Stimulated activated CD8-positive, alpha-beta memory T cell treated with anti-CD3 and anti-CD28 coated beads, Interleukin-15, amount 100 ng/mL, for 24 hours (primary cell): ENCODE measurements around the gene SLC25A47.
"Not testable (repeated sequence)": the region's sequence is repeated elsewhere in the genome, so short reads cannot be mapped to it uniquely, and the experiment has no call there.

Experiments used
- DNase-seq: peaks from one replicate; pipeline ENCODE4 v3.0.0-alpha.2; 2020; ENCODE audit warnings: low read depth

SLC25A47 gene, protein sequence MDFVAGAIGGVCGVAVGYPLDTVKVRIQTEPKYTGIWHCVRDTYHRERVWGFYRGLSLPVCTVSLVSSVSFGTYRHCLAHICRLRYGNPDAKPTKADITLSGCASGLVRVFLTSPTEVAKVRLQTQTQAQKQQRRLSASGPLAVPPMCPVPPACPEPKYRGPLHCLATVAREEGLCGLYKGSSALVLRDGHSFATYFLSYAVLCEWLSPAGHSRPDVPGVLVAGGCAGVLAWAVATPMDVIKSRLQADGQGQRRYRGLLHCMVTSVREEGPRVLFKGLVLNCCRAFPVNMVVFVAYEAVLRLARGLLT

GRCh38 chr14:100323121-100323941 lies at the start of gene SLC25A47:
TSS of gene SLC25A47 (plus strand) at chr14:100323339. CDS start at chr14:100323415, 76 bp downstream.
- DNase-seq, result no peak

- no peak for DNase-seq
These were observed 48.9 kb upstream of the SLC25A47 start for GRCh38 chr14:100274250-100274649.

- DNase-seq, result no peak
These were observed 47.9 kb upstream of the SLC25A47 start for GRCh38 chr14:100275214-100275613.

DNA sequence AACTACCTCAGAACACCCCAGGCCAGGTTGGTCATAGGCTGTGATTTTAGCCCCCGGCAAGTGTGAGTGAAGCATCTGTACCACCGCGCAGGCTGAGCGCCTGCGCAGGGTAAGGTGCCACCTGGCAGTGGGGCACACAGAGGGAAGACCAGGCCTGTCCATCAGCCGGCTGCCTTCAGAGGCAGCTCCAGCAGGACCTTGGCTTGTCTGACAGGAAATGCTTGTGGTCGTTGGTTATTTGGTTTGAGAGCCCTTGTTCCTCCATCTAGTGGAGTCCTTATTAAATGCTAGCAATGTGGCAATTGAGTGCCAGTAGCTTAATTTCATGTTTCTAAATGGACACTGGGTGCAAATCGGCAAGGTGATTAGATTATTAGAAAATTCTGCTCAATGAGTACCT lies 44.4 kb upstream of the SLC25A47 start:
- DNase-seq, result no peak

DNA sequence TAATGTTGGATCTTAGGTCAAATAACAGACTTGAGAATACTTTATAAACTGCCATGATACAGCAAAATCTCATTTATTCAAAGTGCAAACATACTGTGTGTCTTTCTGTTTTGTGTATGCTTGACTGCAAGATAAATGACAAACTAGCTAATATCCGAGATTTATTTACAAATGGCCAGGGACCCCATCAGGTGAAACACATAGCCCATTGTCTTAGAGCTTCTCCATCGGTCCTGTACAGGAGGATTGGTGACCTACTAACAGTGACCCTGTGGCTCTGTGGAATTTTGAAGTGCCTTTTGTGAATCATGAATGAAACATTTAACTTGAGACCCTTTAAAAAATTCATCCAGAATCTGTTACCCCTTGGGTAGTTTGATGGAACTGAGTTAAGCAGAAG lies 44.0 kb upstream of the SLC25A47 start:
- no peak for DNase-seq

- DNase-seq, result no peak
These were observed 43.6 kb upstream of the SLC25A47 start for GRCh38 chr14:100279563-100279962.

DNA sequence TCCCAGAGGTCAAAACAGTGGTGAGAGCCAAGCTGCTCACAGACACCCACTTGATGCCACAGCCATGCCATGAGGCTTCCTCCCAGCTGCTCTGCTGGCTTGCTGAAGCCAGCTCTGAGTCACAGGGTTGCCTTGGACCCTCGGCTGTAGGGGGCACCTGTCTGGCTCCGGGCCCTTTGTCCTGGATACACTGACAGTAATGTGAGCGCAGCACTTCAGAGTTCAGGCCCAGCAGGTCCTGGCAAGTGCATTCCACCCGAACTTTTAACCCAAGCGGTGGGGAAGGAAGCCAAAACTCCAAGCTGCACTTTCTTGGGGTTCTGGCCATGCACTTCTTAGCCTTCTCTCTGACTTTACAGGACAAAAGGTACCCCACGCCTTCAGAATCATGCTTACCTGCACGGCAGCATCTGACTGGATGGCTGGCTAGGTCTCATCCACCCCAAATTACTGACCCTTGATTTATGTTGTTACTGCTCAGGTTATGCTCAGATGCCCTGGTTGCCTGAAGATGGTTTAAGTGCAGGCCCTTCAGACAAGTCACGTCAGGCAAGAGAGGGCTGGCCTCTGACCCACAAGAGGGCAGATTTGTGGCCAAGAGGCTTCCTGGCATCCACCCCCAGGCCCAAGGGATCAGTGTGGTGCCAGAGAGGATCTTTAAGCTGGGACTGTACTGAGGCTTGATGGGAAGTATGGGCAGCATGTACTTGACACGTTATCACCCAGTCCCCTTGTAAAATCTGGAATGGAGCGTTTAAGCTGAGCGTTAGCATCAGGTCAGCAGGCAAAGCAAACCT lies 41.7 kb upstream of the SLC25A47 start:
- DNase-seq, result no peak

- no peak for DNase-seq
These were observed 41.1 kb upstream of the SLC25A47 start for GRCh38 chr14:100282083-100282350.

DNA sequence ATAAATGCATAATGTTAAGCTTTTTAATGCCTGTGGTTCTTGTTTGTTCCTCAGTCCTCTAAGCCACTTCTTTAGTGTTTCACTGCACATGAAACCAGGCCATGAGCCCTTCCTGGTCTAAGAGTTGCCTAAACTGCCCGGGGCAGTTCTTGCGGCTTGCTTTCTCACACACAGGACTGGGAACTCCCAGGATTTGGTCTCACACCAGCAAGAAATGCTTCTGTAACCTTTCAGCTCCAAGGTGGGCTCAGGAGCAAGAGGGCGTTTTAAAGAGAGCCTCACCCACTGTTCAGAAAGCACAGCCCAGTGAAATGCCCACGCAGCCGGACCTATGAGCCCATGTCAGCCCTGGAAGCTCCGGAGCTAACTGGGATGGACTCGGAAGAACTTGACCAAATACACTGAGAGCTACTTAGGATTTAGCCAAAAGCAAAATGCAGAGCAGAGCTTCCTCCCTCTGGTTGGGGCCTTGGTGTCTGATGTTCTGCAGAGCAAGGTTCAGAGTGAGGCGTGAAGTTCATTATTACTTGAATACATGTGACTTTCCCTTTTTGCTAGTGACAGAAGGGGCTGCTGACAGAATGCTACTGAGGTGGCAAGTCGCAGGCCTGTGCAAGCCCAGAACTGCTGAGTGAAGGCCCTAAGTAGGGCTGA lies 40.2 kb upstream of the SLC25A47 start:
- no peak for DNase-seq

DNA sequence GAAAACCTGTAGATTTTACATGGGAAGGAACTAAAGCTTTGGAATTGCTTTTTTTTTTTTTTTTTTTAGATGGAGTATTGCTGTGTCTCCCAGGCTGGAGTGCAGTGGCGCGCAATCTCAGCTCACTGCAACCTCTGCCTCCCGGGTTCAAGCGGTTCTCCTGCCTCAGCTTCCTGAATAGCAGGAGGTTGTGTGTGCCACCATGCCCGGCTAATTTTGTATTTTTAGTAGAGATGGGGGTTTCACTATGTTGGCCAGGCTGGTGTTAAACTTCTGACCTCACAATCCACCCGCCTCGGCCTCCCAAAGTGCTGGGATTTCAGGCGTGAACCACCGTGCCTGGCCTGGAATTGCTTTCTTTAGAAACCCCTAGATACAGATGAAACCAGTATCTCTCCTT lies 39.7 kb upstream of the SLC25A47 start:
- not testable (repeated sequence) for DNase-seq

- no peak for DNase-seq
These were observed 38.9 kb upstream of the SLC25A47 start for GRCh38 chr14:100283984-100284881.

- DNase-seq, result peak; percentile 71
These were observed 37.9 kb upstream of the SLC25A47 start for GRCh38 chr14:100285021-100285912.

- no peak for DNase-seq
These were observed 37.2 kb upstream of the SLC25A47 start for GRCh38 chr14:100285913-100286400.

DNA sequence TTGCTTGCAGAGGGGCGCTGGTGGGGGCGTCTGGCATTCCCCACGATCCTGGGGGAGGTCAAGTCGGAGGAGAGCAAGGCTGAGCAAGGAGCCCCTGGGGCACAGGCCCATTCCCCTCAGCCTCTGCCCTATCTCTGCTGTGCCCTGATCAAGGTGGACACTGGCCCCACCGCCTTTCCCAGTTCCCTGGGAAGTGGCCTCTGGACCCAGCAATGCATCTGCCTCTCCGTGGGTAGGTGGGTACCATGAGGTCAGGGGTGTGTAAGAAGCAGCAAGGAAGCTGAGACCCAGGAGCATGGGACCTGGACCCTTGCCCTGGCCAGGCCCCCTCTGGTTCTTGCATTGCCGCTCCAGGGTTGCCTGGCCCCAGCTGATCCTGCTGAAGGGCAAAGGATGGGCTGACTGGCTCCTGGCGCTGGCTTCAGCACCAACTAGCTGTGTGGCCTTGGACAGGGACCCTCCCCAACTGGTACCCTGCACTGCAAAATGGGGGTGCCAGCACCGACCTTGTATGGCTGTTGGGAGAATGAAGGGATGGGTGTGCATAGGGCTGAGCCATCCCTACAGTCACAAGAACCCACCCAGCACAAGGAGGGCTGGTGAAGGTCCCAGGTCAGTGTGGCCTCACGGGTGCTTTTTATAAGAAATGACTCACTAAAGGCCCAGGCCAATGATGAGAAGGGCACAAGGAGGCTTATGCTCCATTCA lies 36.5 kb upstream of the SLC25A47 start:
- DNase-seq, result no peak

DNA sequence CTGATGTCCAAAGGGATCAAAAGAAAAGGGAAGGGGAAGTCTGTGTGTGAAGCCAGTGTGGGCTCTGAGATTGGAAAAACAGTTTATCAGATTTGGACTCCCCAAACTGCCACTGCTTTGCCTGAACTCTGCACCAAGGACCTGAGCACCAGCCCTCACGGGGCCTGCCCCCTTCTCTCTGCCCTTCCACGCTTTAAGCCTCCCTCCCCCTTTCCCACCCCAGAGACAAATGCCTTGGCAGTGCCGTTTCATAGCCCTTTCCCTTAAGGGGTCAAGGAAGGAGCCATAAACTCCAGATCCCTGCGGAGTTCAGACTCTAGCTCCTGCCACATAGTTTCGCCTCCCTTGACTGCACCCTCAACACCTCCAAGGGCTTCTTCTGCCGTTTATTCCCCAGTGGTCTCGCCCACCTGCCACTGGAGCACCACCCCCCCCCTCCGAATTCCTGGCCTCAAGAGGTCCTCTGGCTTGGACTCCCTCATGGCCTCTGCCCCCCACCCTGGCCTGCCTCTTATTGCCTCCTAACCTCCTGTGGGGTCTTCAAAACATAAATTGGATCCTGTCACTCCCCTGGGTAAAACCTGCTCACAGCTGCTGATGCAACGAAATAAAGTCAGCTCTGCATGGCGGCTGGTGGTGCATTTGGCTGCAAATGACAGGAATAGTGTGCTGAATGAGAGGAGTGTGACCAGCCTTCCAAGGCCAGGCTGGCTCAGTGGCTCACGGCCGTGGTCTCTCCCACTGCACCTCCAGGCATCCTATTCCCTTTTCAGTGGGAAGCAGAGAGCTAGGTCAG lies 35.7 kb upstream of the SLC25A47 start:
- DNase-seq, result no peak

DNA sequence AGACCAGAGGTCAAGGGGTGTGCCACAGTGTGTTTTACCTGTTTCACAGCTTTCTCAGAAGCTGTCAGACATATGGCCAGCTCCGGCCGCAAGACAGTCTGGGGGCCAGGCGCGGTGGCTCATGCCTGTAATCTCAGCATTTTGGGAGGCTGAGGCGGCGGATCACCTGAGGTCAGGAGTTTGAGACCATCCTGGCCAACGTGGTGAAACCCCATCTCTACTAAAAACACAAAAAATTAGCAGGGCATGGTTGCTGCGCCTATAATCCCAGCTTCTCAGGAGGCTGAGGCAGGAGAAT lies 35.2 kb upstream of the SLC25A47 start:
- not testable (repeated sequence) for DNase-seq

- DNase-seq, result no peak
These were observed 34.6 kb upstream of the SLC25A47 start for GRCh38 chr14:100288382-100289185.
